ENCODE measurements around the gene NUMBL.

Gene NUMBL

GRCh38 chr19:40671404-40671803 lies 19.0 kb downstream of the NUMBL start:
- FAIRE-seq (no peak), DNase-seq (ENCODE audit: insufficient read length, low spot score) (no peak)
- TF ChIP-seq CTCF (IDR thresholded peaks at IDR 0.05; ENCODE audit: insufficient read depth, missing control alignments), result no peak

GRCh38 chr19:40668991-40669614 lies 21.3 kb downstream of the NUMBL start:
- no peak for FAIRE-seq
- no peak for DNase-seq (ENCODE audit: insufficient read length, low spot score)
- no peak for TF ChIP-seq CTCF (IDR thresholded peaks at IDR 0.05; ENCODE audit: insufficient read depth, missing control alignments)

- TF ChIP-seq CTCF (IDR thresholded peaks at IDR 0.05; ENCODE audit: insufficient read depth, missing control alignments), result no peak
- no peak for FAIRE-seq
Observed at GRCh38 chr19:40667602-40668001, 22.8 kb downstream of the NUMBL start.

GRCh38 chr19:40666803-40667438 lies 23.5 kb downstream of the NUMBL start:
- no peak for TF ChIP-seq CTCF (IDR thresholded peaks at IDR 0.05; ENCODE audit: insufficient read depth, missing control alignments)
- no peak for DNase-seq (ENCODE audit: insufficient read length, low spot score)
- no peak for FAIRE-seq

More at GRCh38 chr19:40667602-40668001, 22.8 kb downstream of the NUMBL start:
- no peak for DNase-seq (ENCODE audit: insufficient read length, low spot score)

GRCh38 chr19:40663695-40664692 lies 26.5 kb downstream of the NUMBL start:
- DNase-seq (ENCODE audit: insufficient read length, low spot score), result no peak
- no peak for TF ChIP-seq CTCF (IDR thresholded peaks at IDR 0.05; ENCODE audit: insufficient read depth, missing control alignments)
- no peak for FAIRE-seq

- DNase-seq (ENCODE audit: insufficient read length, low spot score), result peak; percentile 85
- TF ChIP-seq CTCF (IDR thresholded peaks at IDR 0.05; ENCODE audit: insufficient read depth, missing control alignments), result no peak
- no peak for FAIRE-seq
Observed at GRCh38 chr19:40662925-40663694, 27.3 kb downstream of the NUMBL start.

Measured in D721Med (cell line).